ENCODE results near the gene ZFHX3. TPM values are rescaled to one million over a fixed set of nuclear protein-coding genes. Genes with fewer than 3 reads are reported as not detected.
A peak's percentile ranks its signal among the peaks of the same experiment; 100 is the strongest.

The ZFHX3 gene
- total and polyA plus RNA-seq, 10 of the 15 experiments (the other 5 are each of a cell fraction or from before 2014, with no cell fraction given), result 0.68 to 8.6 (median 2.0) TPM

GRCh38 chr16:73063854-73064211 lies 15.9 kb upstream of the ZFHX3 start:
- Histone ChIP-seq H3K4me2 (ENCODE audit: control insufficient read depth, insufficient read depth) (no peak overlapping the region), H3K9me3 (replicated peaks; ENCODE audit: control insufficient read depth, insufficient read depth, low read length) (no peaks in the 10 kb centered on the region), H3K27me3 (replicated peaks in 1 of 2; ENCODE audit: control insufficient read depth in 2 of 2, insufficient read depth in 2 of 2, low read length in 1 of 2) (peaks cover 24 to 47% of the 10 kb centered on the region in 2 experiments), H2AFZ (ENCODE audit: control insufficient read depth, low read depth, low read length) (no peak overlapping the region), H4K20me1 (ENCODE audit: control insufficient read depth, insufficient read depth) (no peaks in the 10 kb centered on the region), H3K79me2 (ENCODE audit: control insufficient read depth, insufficient read depth, low read length) (no peaks in the 10 kb centered on the region), H3K36me3 (ENCODE audit: control insufficient read depth in 2 of 2, insufficient read depth in 2 of 2, low read length in 1 of 2) (no peaks in the 10 kb centered on the region), H3K4me3 (no peak overlapping the region), H3K4me1 (ENCODE audit: control insufficient read depth, insufficient read depth, low read length) (no peaks in the 10 kb centered on the region), H3K27ac (ENCODE audit: control insufficient read depth, insufficient read depth) (no peak overlapping the region), H3K9ac (ENCODE audit: control insufficient read depth, insufficient read depth, low read length) (no peak overlapping the region)
- ATAC-seq, result no peak
- in situ Hi-C loops (cut with MboI) (no loop called here), intact Hi-C loops (cut with micrococcal nuclease; ENCODE audit: unreplicated experiment) (no loop called here)
- 4% methylated on average over 14 of the region's 14 CpGs for WGBS (ENCODE audit: insufficient coverage, insufficient replicate concordance, low lambda C conversion rate, missing lambda C conversion rate)
- TF ChIP-seq KLF5 (IDR thresholded peaks at IDR 0.05; ENCODE audit: partially characterized antibody), result no peak
- ChIA-PET CTCF (no interaction called here), POLR2A (no interaction called here), RAD21 (ENCODE audit: unreplicated experiment) (no interaction called here), SMC1A (ENCODE audit: uncharacterized antibody, unreplicated experiment) (no interaction called here)
- FAIRE-seq, result no peak
- no peak for DNase-seq (ENCODE audit: low read depth, low spot score)
- no TSS peak for BruUV-seq (replicated peaks)

GRCh38 chr16:73062743-73063733 lies 15.1 kb upstream of the ZFHX3 start:
- no peak overlapping the region for H3K4me2 ChIP-seq (ENCODE audit: control insufficient read depth, insufficient read depth)

More at GRCh38 chr16:73062743-73063733, 15.1 kb upstream of the ZFHX3 start:
- no peaks in the 10 kb centered on the region for H4K20me1 ChIP-seq (ENCODE audit: control insufficient read depth, insufficient read depth)
- H3K27me3 ChIP-seq (replicated peaks in 1 of 2; ENCODE audit: control insufficient read depth in 2 of 2, insufficient read depth in 2 of 2, low read length in 1 of 2), result peaks cover 24 to 47% of the 10 kb centered on the region in 2 experiments
- WGBS (ENCODE audit: insufficient coverage, insufficient replicate concordance, low lambda C conversion rate, missing lambda C conversion rate), result 29% methylated on average over 55 of the region's 55 CpGs
- FAIRE-seq (no peak), ATAC-seq (no peak), DNase-seq (ENCODE audit: low read depth, low spot score) (no peak)
- BruUV-seq (replicated peaks), result no TSS peak
- H3K9me3 ChIP-seq (replicated peaks; ENCODE audit: control insufficient read depth, insufficient read depth, low read length), result no peaks in the 10 kb centered on the region
- H3K4me1 ChIP-seq (ENCODE audit: control insufficient read depth, insufficient read depth, low read length), result no peaks in the 10 kb centered on the region
- H3K9ac ChIP-seq (ENCODE audit: control insufficient read depth, insufficient read depth, low read length), result no peak overlapping the region
- in situ Hi-C loops (cut with MboI), result no loop called here
- no peak overlapping the region for H3K27ac ChIP-seq (ENCODE audit: control insufficient read depth, insufficient read depth)
- intact Hi-C loops (cut with micrococcal nuclease; ENCODE audit: unreplicated experiment), result no loop called here
- SMC1A ChIA-PET (ENCODE audit: uncharacterized antibody, unreplicated experiment), result interaction anchor here (1.0 kb wide), 1 partner anchor 21 kb away, joined by 5 read pairs; no protein-coding TSS in a partner anchor
- no peaks in the 10 kb centered on the region for H3K79me2 ChIP-seq (ENCODE audit: control insufficient read depth, insufficient read depth, low read length)
- CTCF ChIA-PET, result no interaction called here
- RAD21 ChIA-PET (ENCODE audit: unreplicated experiment), result no interaction called here
- H2AFZ ChIP-seq (ENCODE audit: control insufficient read depth, low read depth, low read length), result no peak overlapping the region
- no peaks in the 10 kb centered on the region for H3K36me3 ChIP-seq (ENCODE audit: control insufficient read depth in 2 of 2, insufficient read depth in 2 of 2, low read length in 1 of 2)
- POLR2A ChIA-PET, result no interaction called here
- no peak for TF ChIP-seq NFYA (IDR thresholded peaks at IDR 0.05; ENCODE audit: borderline replicate concordance, low read depth, low read length)
- TF ChIP-seq BHLHE40 (IDR thresholded peaks at IDR 0.05; ENCODE audit: borderline replicate concordance in 1 of 2, low read depth in 2 of 2, low read length in 1 of 2), result peak in 1 of 2 experiments; percentile 45; a peak in 1 of 4 replicates
- peak; percentile 67 for TF ChIP-seq SUZ12 (IDR thresholded peaks at IDR 0.05; ENCODE audit: unreplicated experiment)
- no peak overlapping the region for H3K4me3 ChIP-seq
